HG03175 (cell line): ENCODE measurements around the gene DNAH10.
"Not testable (repeated sequence)": the region's sequence is repeated elsewhere in the genome, so short reads cannot be mapped to it uniquely, and the experiment has no call there.

Experiments
- ATAC-seq: cut with Tn5 transposase; IDR thresholded peaks from one replicate; pipeline ENCODE4 v1.9.1; 2021; ENCODE audit warnings: mild to moderate bottlenecking, moderate library complexity; ENCODE audit not compliant: unreplicated experiment

DNAH10 gene

DNA sequence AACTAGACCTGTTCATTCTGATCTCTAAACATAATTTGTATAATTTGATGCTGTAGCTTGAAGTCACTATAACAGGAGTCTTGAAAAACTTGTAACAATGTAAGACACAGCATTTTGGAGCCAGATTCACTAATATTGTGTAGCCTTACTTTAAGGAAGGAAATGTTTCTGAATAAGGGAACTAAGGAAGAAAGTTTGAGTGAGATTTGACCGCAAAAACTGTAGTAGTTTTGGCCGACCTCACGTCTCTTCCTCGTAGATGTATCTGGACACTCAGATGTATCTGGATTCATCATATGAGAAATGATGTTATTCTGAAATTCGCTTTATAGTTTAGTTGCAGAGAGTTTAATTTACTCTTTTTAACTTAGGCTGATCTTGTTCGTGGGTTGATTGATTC is 13.9 kb upstream of the DNAH10 start:
- no peak for ATAC-seq

GRCh38 chr12:123748661-123749060 is 13.4 kb upstream of the DNAH10 start:
- ATAC-seq, result no peak

GRCh38 chr12:123749355-123749754 is 12.7 kb upstream of the DNAH10 start:
- ATAC-seq, result no peak

- no peak for ATAC-seq
Observed at GRCh38 chr12:123750159-123750656, 11.9 kb upstream of the DNAH10 start.

DNA sequence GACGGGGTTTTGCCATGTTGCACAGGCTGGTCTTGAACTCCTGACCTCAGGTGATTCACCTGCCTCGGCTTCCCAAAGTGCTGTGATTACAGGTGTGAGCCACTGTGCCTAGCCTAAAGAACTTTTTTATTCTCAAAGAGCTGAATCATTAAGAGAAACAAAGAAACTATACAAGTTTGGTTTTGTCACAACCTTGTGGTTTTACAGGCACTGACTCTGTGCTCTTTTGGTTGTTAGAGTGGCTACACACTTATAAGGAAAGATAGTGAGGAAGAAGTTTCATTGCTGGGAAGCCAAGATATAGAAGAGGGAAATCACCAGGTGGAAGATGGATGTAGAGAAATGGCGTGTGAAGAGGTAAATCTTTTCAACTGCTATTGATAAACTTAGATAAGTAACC is 10.1 kb upstream of the DNAH10 start:
- ATAC-seq, result no peak

DNA sequence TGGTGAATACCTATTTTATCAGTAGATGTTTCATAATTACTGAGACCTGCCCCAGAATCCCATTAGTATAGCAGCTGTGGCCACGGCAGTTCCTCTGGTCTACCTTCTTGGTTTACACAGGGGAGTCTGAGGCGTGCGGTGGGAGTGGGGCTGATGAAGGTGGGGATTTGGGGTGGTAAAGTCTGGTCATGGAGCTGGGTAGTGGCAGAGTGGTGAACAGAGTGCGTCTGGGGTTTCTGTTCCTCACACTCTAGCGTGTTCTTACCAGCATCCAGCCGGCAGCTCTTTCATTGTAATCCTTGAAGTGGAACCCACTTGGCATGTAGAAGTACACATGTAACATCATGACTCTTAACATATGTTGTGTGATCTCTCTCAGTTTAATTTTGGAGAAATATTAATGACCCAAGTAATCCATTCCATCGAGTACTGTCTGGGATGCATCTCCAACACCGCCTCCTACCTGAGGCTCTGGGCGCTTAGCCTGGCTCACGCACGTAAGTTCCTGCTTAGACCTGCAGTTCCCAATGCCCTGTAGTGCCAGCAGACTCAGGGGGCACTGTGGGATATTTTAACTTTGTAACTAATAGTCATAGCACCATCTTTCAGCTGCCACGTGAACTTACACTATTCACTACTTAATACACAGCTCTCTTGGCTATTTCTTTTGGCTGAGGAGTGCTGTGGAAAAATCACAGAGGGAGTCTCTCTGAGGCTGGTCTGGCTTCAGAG is 7.9 kb upstream of the DNAH10 start:
- no peak for ATAC-seq

DNA sequence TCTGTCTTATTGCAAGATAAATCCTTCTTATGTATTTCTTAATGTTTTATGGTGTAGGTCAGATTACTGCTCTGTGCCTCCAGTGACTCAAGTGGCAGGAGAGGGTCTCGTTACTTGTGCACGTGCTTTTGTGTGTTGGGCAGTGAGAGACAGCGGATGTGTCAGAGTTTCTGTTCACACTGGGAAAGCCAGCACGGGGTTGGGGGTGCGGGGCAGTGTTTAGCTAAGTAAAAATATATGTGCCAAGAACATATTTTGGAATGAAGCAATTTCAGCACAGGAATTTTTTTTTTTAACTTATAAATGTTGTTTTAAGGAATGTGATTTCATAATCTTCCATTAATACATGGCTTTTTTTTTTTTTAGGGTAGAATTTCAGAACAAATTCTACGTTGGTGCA is 4.5 kb upstream of the DNAH10 start:
- ATAC-seq, result no peak

GRCh38 chr12:123760267-123760938 is 1.7 kb upstream of the DNAH10 start:
- ATAC-seq, result no peak

GRCh38 chr12:123762715-123763052 is 583 bp downstream of the DNAH10 start:
- ATAC-seq, result no peak

DNA sequence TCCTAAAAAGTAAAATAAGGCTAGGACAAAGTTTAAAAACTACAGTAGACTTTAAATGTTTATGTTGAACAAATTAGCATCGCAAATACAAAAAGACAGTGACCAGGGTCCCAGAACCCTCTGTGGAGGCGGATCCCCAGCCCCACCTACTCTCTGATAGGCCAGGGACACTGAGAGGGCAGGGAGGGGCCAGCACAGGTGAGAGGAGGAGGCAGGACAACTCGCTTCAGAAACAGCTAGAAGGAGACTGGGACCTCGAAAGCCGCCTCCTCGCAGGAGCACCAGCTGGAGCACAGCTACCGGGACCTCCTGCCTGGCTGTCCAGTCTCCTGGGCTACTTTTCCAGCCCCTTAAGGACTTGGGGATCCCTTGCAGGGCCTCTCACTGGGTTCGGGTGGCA is 992 bp downstream of the DNAH10 start:
- no peak for ATAC-seq

- no peak for ATAC-seq
Observed at GRCh38 chr12:123764109-123764508, 2.0 kb downstream of the DNAH10 start.

DNA sequence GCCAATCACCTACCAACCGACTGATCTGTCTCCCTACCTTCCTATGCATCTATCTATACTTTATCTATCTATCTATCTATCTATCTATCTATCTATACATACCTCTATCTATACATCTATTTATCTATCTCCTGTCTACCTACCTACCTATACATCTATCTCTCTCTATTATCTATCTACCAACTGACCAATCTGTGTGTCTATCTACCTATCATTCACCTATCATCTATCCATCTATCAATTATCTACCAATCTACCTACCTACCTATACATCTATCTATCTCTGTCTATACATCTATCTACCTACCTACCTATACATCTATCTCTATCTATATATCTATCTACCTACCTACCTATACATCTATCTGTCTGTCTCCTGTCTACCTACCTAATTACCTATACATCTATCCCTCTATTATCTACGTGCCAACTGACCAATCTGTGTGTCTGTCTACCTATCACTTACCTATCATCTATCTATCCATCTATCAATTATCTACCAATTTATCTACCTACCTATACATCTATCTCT is 3.5 kb downstream of the DNAH10 start:
- no peak for ATAC-seq

DNA sequence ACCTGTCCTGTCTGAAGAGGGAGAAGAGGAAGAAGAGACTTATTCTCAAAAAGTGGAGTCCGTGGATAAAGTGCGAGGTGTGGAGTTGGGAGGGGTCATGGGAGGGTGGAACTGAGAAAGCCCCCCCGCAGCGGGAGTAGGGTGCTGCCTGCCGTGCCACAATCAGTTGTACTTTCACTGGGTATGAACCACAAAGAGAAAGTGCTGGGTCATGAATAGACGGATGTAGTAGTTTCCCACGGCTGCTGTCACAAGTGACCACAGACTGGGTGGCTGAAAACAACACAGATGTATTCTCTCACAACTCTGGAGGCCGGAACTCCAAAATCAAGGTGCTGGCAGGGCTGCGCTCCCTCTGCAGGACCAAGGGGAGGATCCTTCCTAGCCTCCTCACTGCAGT is 5.5 kb downstream of the DNAH10 start:
- ATAC-seq, result peak; percentile 93

DNA sequence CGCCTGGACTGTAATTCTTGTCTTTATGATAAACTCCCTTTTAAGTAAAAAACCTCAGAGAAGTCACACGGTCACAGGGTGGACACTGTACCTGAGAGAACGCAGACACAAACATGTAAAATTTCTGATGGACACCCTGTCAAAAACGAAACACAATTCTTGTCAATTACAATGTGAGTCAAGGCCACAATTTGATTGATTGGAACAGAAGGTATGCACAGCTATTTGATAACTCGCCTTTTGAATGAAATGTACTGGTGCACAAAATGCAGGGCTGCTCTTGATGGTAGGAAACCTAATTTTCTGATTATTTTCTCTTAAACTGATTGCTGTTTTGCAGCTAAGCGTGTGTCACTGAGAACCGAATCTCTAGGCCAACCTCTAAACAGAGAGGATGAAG is 9.2 kb downstream of the DNAH10 start:
- ATAC-seq, result no peak

GRCh38 chr12:123772074-123772473 is 10.0 kb downstream of the DNAH10 start:
- no peak for ATAC-seq

- ATAC-seq, result no peak
Observed at GRCh38 chr12:123773375-123773774, 11.3 kb downstream of the DNAH10 start.

GRCh38 chr12:123779551-123779950 is 17.4 kb downstream of the DNAH10 start:
- ATAC-seq, result no peak

DNA sequence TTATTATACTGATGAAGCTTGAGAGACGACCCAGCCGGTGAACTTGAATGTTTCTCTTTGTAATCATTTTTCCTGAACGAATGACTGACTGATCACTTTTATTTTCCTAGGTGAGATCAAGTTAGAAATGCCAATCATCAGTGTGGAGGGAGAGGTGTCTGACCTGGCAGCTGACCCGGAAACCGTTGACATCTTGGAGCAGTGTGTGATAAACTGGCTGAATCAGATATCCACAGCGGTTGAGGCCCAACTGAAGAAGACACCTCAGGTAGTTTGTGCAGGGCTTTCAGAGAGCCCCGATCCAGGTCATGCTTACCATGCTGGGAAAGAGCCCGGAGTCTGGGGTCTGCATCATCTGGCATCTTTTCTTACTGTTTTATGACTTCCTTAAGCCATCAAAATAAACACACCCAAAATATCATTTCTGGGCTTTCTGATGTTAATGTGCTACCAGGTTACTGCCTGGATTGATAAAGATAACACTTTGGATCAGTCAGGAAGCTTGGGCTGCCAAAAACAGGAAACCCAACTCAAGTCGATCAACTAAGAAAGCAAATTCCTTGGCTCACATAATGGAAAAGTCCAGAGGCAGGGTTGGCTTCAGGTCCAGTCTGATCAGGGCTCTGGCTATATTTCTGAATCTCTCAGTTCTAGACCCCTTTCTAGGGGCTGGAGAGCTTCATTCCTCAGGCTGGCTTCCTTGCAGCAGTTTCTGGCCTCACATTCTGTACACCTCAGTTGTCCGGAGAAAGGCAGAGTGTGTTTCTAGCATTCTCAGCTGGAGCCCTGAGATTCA is 21.1 kb downstream of the DNAH10 start:
- ATAC-seq, result no peak

- ATAC-seq, result no peak
Observed at GRCh38 chr12:123787466-123787865, 25.4 kb downstream of the DNAH10 start.

GRCh38 chr12:123788541-123788940 is 26.4 kb downstream of the DNAH10 start:
- ATAC-seq, result no peak

- ATAC-seq, result not testable (repeated sequence)
Observed at GRCh38 chr12:123789422-123789821, 27.3 kb downstream of the DNAH10 start.
